ENCODE data around the gene TMEM225B.

TMEM225B gene

DNA sequence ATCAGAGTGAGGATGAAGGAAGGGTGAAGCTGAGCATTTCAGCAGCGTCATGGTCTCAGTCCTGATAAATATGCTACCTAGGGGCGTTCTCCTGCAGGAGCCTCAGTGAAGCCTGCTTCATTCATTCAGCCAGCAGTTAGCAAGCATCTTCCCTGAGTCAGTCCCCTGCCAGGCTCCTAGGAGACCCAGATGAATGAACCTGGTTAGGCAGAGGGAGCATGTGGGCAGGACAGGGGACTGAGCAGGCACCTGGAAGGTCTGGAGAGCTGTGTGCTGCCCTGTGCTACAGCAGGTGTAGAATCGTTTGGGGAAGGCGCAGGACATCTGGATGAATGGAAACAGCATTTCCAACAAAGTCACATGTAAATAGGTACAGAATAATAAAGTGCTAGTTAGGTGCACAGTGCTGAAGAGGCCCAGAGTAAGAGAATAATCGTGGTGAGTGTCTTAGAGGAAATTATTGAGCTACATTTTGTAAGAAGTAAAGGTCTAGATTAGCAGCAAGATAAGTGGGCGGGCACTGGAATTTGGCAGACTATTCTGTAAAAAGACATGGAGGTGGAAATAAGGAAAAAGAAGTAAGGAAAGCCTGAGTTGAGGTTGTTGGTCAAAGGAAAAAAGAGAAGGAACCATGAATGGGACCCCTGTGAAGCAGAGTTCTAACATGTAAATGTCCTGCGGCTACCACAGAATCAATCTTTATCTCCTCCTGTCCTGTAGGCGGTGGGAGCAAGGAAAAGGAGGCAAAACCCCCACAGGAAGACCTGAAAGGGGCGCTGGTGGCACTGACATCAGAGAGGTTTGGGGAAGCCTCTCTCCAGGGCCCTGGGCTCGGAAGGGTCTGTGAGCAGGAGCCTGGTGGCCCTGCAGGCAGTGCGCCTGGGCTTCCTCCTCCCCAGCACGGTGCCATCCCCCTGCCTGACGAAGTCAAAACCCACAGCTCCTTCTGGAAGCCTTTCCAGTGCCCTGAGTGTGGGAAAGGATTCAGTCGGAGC is 30.7 kb downstream of the TMEM225B start:
- no peaks in the 10 kb centered on the region for H3K9me3 ChIP-seq (ENCODE audit: control insufficient read depth, insufficient read depth, low read depth, low read length)
- H3K4me1 ChIP-seq (ENCODE audit: control insufficient read depth, insufficient read depth, low read length), result no peaks in the 10 kb centered on the region
- peaks cover 47 to 89% of the 10 kb centered on the region in 2 experiments for H3K36me3 ChIP-seq (ENCODE audit: control insufficient read depth in 2 of 2, insufficient read depth in 1 of 2, low read length in 2 of 2)
- ChIA-PET CTCF (interaction anchor here (0.7 kb wide), 1 partner anchor 23 kb away, joined by 6 read pairs; no protein-coding TSS in a partner anchor), POLR2A (no interaction called here)
- no peak overlapping the region for H3K27ac ChIP-seq (ENCODE audit: extremely low read depth, low read depth, low read length)
- TF ChIP-seq ZNF174 (tag by site-specific recombination; IDR thresholded peaks at IDR 0.05) (no peak), ZSCAN23 (tag by site-specific recombination; IDR thresholded peaks at IDR 0.05) (no peak), ZNF837 (tag by site-specific recombination; IDR thresholded peaks at IDR 0.05) (no peak), IKZF3 (tag by site-specific recombination; IDR thresholded peaks at IDR 0.05) (no peak), ZNF121 (tag by site-specific recombination; IDR thresholded peaks at IDR 0.05) (no peak), ZNF140 (tag by site-specific recombination; IDR thresholded peaks at IDR 0.05) (no peak), ZNF37A (tag by site-specific recombination; IDR thresholded peaks at IDR 0.05) (no peak), GFI1B (tag by site-specific recombination; IDR thresholded peaks at IDR 0.05) (no peak), ZNF830 (tag by site-specific recombination; IDR thresholded peaks at IDR 0.05; ENCODE audit: low read depth) (no peak), REPIN1 (tag by site-specific recombination; IDR thresholded peaks at IDR 0.05; ENCODE audit: low read depth) (no peak), ZBTB21 (tag by site-specific recombination; IDR thresholded peaks at IDR 0.05) (no peak), FEZF1 (tag by site-specific recombination; IDR thresholded peaks at IDR 0.05) (no peak), ZFP41 (tag by site-specific recombination; IDR thresholded peaks at IDR 0.05; ENCODE audit: borderline replicate concordance) (no peak), ZNF707 (tag by site-specific recombination; IDR thresholded peaks at IDR 0.05) (no peak), ZFP37 (tag by site-specific recombination; IDR thresholded peaks at IDR 0.05) (no peak)
- TF ChIP-seq, protein P1, sequence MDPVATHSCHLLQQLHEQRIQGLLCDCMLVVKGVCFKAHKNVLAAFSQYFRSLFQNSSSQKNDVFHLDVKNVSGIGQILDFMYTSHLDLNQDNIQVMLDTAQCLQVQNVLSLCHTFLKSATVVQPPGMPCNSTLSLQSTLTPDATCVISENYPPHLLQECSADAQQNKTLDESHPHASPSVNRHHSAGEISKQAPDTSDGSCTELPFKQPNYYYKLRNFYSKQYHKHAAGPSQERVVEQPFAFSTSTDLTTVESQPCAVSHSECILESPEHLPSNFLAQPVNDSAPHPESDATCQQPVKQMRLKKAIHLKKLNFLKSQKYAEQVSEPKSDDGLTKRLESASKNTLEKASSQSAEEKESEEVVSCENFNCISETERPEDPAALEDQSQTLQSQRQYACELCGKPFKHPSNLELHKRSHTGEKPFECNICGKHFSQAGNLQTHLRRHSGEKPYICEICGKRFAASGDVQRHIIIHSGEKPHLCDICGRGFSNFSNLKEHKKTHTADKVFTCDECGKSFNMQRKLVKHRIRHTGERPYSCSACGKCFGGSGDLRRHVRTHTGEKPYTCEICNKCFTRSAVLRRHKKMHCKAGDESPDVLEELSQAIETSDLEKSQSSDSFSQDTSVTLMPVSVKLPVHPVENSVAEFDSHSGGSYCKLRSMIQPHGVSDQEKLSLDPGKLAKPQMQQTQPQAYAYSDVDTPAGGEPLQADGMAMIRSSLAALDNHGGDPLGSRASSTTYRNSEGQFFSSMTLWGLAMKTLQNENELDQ (tag by site-specific recombination; IDR thresholded peaks at IDR 0.05; ENCODE audit: low read depth), result no peak
- TF ChIP-seq, protein P2, sequence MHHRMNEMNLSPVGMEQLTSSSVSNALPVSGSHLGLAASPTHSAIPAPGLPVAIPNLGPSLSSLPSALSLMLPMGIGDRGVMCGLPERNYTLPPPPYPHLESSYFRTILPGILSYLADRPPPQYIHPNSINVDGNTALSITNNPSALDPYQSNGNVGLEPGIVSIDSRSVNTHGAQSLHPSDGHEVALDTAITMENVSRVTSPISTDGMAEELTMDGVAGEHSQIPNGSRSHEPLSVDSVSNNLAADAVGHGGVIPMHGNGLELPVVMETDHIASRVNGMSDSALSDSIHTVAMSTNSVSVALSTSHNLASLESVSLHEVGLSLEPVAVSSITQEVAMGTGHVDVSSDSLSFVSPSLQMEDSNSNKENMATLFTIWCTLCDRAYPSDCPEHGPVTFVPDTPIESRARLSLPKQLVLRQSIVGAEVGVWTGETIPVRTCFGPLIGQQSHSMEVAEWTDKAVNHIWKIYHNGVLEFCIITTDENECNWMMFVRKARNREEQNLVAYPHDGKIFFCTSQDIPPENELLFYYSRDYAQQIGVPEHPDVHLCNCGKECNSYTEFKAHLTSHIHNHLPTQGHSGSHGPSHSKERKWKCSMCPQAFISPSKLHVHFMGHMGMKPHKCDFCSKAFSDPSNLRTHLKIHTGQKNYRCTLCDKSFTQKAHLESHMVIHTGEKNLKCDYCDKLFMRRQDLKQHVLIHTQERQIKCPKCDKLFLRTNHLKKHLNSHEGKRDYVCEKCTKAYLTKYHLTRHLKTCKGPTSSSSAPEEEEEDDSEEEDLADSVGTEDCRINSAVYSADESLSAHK (tag by site-specific recombination; IDR thresholded peaks at IDR 0.05), result no peak
- no peak overlapping the region for H3K4me3 ChIP-seq (ENCODE audit: low read depth, low read length)

DNA sequence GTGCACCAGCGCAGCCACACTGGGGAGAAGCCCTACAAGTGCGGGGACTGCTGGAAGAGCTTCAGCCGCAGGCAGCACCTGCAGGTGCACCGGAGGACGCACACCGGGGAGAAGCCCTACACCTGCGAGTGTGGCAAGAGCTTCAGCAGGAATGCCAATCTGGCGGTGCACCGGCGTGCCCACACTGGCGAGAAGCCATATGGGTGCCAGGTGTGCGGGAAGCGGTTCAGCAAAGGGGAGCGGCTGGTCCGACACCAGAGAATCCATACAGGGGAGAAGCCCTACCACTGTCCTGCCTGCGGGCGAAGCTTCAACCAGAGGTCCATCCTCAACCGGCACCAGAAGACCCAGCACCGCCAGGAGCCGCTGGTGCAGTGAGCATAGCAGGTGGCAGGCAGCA is 31.6 kb downstream of the TMEM225B start:
- ChIA-PET POLR2A (no interaction called here), CTCF (no interaction called here)
- Histone ChIP-seq H3K36me3 (ENCODE audit: control insufficient read depth in 2 of 2, insufficient read depth in 1 of 2, low read length in 2 of 2) (peaks cover 40 to 83% of the 10 kb centered on the region in 2 experiments), H3K9me3 (ENCODE audit: control insufficient read depth, insufficient read depth, low read depth, low read length) (no peaks in the 10 kb centered on the region), H3K4me1 (ENCODE audit: control insufficient read depth, insufficient read depth, low read length) (no peaks in the 10 kb centered on the region), H3K4me3 (ENCODE audit: low read depth, low read length) (no peak overlapping the region), H3K27ac (ENCODE audit: extremely low read depth, low read depth, low read length) (no peak overlapping the region)
- TF ChIP-seq, protein P3, sequence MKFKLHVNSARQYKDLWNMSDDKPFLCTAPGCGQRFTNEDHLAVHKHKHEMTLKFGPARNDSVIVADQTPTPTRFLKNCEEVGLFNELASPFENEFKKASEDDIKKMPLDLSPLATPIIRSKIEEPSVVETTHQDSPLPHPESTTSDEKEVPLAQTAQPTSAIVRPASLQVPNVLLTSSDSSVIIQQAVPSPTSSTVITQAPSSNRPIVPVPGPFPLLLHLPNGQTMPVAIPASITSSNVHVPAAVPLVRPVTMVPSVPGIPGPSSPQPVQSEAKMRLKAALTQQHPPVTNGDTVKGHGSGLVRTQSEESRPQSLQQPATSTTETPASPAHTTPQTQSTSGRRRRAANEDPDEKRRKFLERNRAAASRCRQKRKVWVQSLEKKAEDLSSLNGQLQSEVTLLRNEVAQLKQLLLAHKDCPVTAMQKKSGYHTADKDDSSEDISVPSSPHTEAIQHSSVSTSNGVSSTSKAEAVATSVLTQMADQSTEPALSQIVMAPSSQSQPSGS (tag by site-specific recombination; IDR thresholded peaks at IDR 0.05; ENCODE audit: low read depth), result no peak
- TF ChIP-seq ZFP41 (tag by site-specific recombination; IDR thresholded peaks at IDR 0.05; ENCODE audit: borderline replicate concordance) (no peak), ZBTB17 (tag by site-specific recombination; IDR thresholded peaks at IDR 0.05) (no peak), ZNF138 (tag by site-specific recombination; IDR thresholded peaks at IDR 0.05; ENCODE audit: borderline replicate concordance) (no peak), ZBTB48 (tag by site-specific recombination; IDR thresholded peaks at IDR 0.05) (no peak)
- TF ChIP-seq, protein P4, sequence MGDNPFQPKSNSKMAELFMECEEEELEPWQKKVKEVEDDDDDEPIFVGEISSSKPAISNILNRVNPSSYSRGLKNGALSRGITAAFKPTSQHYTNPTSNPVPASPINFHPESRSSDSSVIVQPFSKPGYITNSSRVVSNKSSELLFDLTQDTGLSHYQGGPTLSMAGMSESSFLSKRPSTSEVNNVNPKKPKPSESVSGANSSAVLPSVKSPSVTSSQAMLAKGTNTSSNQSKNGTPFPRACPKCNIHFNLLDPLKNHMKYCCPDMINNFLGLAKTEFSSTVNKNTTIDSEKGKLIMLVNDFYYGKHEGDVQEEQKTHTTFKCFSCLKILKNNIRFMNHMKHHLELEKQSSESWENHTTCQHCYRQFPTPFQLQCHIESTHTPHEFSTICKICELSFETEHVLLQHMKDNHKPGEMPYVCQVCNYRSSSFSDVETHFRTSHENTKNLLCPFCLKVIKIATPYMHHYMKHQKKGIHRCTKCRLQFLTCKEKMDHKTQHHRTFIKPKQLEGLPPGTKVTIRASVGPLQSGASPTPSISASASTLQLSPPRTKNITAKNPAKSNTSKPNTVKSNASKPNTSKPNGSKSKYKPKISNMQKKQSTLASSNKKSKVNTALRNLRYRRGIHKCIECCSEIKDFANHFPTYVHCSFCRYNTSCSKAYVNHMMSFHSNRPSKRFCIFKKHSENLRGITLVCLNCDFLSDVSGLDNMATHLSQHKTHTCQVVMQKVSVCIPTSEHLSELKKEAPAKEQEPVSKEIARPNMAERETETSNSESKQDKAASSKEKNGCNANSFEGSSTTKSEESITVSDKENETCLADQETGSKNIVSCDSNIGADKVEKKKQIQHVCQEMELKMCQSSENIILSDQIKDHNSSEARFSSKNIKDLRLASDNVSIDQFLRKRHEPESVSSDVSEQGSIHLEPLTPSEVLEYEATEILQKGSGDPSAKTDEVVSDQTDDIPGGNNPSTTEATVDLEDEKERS (tag by site-specific recombination; IDR thresholded peaks at IDR 0.05), result no peak
- TF ChIP-seq, protein P5, sequence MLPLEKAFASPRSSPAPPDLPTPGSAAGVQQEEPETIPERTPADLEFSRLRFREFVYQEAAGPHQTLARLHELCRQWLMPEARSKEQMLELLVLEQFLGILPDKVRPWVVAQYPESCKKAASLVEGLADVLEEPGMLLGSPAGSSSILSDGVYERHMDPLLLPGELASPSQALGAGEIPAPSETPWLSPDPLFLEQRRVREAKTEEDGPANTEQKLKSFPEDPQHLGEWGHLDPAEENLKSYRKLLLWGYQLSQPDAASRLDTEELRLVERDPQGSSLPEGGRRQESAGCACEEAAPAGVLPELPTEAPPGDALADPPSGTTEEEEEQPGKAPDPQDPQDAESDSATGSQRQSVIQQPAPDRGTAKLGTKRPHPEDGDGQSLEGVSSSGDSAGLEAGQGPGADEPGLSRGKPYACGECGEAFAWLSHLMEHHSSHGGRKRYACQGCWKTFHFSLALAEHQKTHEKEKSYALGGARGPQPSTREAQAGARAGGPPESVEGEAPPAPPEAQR (tag by site-specific recombination; IDR thresholded peaks at IDR 0.05), result no peak

All from HEK293 (cell line).